Natural killer cell (primary cell): Measurements from ENCODE around the gene ADPRH. TPM values are rescaled to one million over a fixed set of nuclear protein-coding genes. Genes with fewer than 3 reads are reported as not detected.

Experiments used
- ATAC-seq, 3 donors: fragments of 150-1000 bp in 2 of 3; fragments of 200-7000 bp in 1 of 3; cut with Tn5 transposase; 1 replicate in 1 of 3; 2 replicates in 2 of 3; pipeline ENCODE4 v1.10.0; 2021; ENCODE audit warnings: mild to moderate bottlenecking in 2 of 3, moderate library complexity in 2 of 3
- DNase-seq, 2 donors: peaks; one replicate each; pipeline versions ENCODE4 v3.0.0 to v3.0.0-alpha.2; 2013 to 2021; ENCODE audit warnings: mixed read lengths in 1 of 2
- H3K27ac ChIP-seq: one replicate; pipeline ENCODE4 v1.5.1; 2013; ENCODE audit warnings: mild to moderate bottlenecking, low read length
- H3K27me3 ChIP-seq: one replicate; pipeline ENCODE4 v1.6.1; 2013; ENCODE audit warnings: low read length; ENCODE audit not compliant: control insufficient read depth, insufficient read depth
- H3K36me3 ChIP-seq: one replicate; pipeline ENCODE4 v1.6.1; 2013; ENCODE audit warnings: low read length; ENCODE audit not compliant: control insufficient read depth, insufficient read depth
- H3K4me1 ChIP-seq: one replicate; pipeline ENCODE4 v1.6.1; 2013; ENCODE audit warnings: low read length; ENCODE audit not compliant: control insufficient read depth, insufficient read depth
- H3K4me3 ChIP-seq: one replicate; pipeline ENCODE4 v1.5.1; 2013; ENCODE audit warnings: low read length
- H3K9me3 ChIP-seq: one replicate; pipeline ENCODE4 v1.6.1; 2013; ENCODE audit warnings: low read length; ENCODE audit not compliant: control insufficient read depth, insufficient read depth
- H3K27ac Mint-ChIP-seq, 2 donors: one replicate each; pipeline ENCODE4 v1.8.0; 2022; ENCODE audit warnings: mild to moderate bottlenecking in 2 of 2, mixed read lengths in 2 of 2, moderate library complexity in 1 of 2
- H3K27me3 Mint-ChIP-seq, 2 donors: one replicate each; pipeline ENCODE4 v1.8.0; 2022; ENCODE audit warnings: low read depth in 2 of 2, mixed read lengths in 2 of 2
- H3K36me3 Mint-ChIP-seq: one replicate; pipeline ENCODE4 v1.8.0; 2022; ENCODE audit warnings: mixed read lengths
- H3K4me1 Mint-ChIP-seq, 2 donors: one replicate each; pipeline ENCODE4 v1.8.0; 2022; ENCODE audit warnings: mixed read lengths in 2 of 2
- H3K4me3 Mint-ChIP-seq: one replicate; pipeline ENCODE4 v1.8.0; 2022; ENCODE audit warnings: mild to moderate bottlenecking, moderate library complexity, mixed read lengths
- H3K9me3 Mint-ChIP-seq, 2 donors: one replicate each; pipeline ENCODE4 v1.8.0; 2022; ENCODE audit warnings: mixed read lengths in 2 of 2
- CTCF ChIP-seq: fragments of 200-600 bp; IDR thresholded peaks from one replicate; pipeline ENCODE4 v1.8.0; 2022; ENCODE audit warnings: antibody characterized with exemption
- WGBS: methylation state at CpG from one replicate; pipeline ENCODE4 v1.1.7; 2013; ENCODE audit warnings: missing lambda C conversion rate; ENCODE audit not compliant: insufficient coverage; 5-methylcytosine and 5-hydroxymethylcytosine counted together
- intact Hi-C: fragments of 100-400 bp; cut with micrococcal nuclease; formaldehyde crosslinking; loops from one replicate; pipeline ENCODE4 v1.14.2; 2022
- total RNA-seq, 4 donors: library from RNA; stranded (reverse); fragments of 120-200 nt in 1 of 4; gene quantifications; one replicate each; pipeline versions ENCODE4 v1.2.3 to v1.2.4, GENCODE V29; 2013 to 2022

The ADPRH gene
- total RNA-seq, 3 donors from 2014 or later (not counting 1 experiment from before 2014, with no cell fraction given) = 3.8 to 6.2 (median 4.5) TPM

DNA sequence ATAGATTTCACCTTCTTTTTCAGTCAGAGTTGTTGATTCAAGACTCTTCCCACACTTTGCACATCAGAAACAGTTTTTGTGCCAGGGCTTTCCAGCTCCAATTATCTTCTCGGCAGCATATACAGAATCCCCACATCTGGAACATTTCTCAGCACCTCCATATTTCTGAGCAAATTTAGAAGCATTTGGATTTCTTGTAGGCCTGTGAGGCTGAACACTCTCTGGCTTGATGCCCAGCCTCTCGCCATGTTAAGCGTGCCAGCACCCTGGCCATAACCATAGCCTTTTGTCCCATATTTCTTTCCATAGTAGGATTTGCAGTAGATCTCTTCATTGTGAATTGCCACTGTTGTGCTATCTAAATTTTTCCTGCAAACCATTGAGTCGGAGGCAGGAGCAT, 48.1 kb upstream of the ADPRH start:
- no peak overlapping the region for H3K27ac Mint-ChIP-seq
- WGBS = 93% methylated on average over 4 of the region's 4 CpGs
- Histone ChIP-seq H3K27ac (no peak overlapping the region), H3K27me3 (no peaks in the 10 kb centered on the region), H3K4me1 (no peaks in the 10 kb centered on the region), H3K9me3 (no peaks in the 10 kb centered on the region), H3K36me3 (peaks cover 2% of the 10 kb centered on the region), H3K4me3 (no peak overlapping the region)
- DNase-seq = no peak
- TF ChIP-seq CTCF = no peak
- H3K9me3 Mint-ChIP-seq = no peaks in the 10 kb centered on the region
- ATAC-seq = no peak
- H3K4me3 Mint-ChIP-seq = no peak overlapping the region
- no peaks in the 10 kb centered on the region for H3K36me3 Mint-ChIP-seq
- intact Hi-C loops = no loop called here
- H3K4me1 Mint-ChIP-seq = no peaks in the 10 kb centered on the region
- no peaks in the 10 kb centered on the region for H3K27me3 Mint-ChIP-seq

DNA sequence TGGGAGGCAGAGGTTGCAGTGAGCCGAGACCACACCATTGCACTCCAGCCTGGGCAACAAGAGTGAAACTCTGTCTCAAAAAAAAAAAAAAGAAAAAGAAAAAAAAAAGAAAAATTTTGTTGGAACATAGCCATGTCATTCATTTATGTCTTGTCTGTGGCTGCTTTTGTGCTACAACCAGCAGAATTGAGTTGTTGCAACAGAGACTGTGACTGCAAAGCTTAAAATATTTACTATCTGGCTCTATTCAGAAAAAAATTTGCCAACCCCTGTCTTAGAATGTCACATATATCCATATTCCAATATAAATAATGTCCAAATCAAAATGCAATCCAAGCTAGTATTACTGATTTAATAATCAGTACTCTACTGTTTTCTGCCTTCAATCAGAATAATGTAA, 45.0 kb upstream of the ADPRH start:
- intact Hi-C loops = no loop called here
- H3K27ac ChIP-seq = no peak overlapping the region
- no peaks in the 10 kb centered on the region for H3K9me3 ChIP-seq
- TF ChIP-seq CTCF = no peak
- H3K27me3 ChIP-seq = no peaks in the 10 kb centered on the region
- Mint-ChIP-seq H3K9me3 (no peaks in the 10 kb centered on the region), H3K4me1 (no peaks in the 10 kb centered on the region), H3K27ac (no peak overlapping the region), H3K27me3 (no peaks in the 10 kb centered on the region), H3K36me3 (no peaks in the 10 kb centered on the region), H3K4me3 (no peak overlapping the region)
- DNase-seq (no peak), ATAC-seq (no peak)
- no peak overlapping the region for H3K4me3 ChIP-seq
- H3K36me3 ChIP-seq = no peaks in the 10 kb centered on the region
- 86% methylated on average over 1 of the region's 1 CpG for WGBS
- H3K4me1 ChIP-seq = no peaks in the 10 kb centered on the region

GRCh38 chr3:119536757-119537156, 42.5 kb upstream of the ADPRH start:
- Mint-ChIP-seq H3K36me3 (no peaks in the 10 kb centered on the region), H3K27me3 (no peaks in the 10 kb centered on the region), H3K4me1 (no peaks in the 10 kb centered on the region), H3K9me3 (no peaks in the 10 kb centered on the region), H3K4me3 (no peak overlapping the region), H3K27ac (no peak overlapping the region)
- DNase-seq (no peak), ATAC-seq (no peak)
- Histone ChIP-seq H3K4me1 (no peaks in the 10 kb centered on the region), H3K27ac (no peak overlapping the region), H3K27me3 (no peaks in the 10 kb centered on the region), H3K9me3 (no peaks in the 10 kb centered on the region), H3K36me3 (no peaks in the 10 kb centered on the region), H3K4me3 (no peak overlapping the region)
- WGBS = no CpG with 5 or more reads among the region's 4 CpGs
- TF ChIP-seq CTCF = no peak
- intact Hi-C loops = no loop called here

- Histone ChIP-seq H3K4me3 (no peak overlapping the region), H3K9me3 (no peaks in the 10 kb centered on the region), H3K27ac (no peak overlapping the region), H3K4me1 (no peaks in the 10 kb centered on the region), H3K36me3 (no peaks in the 10 kb centered on the region), H3K27me3 (no peaks in the 10 kb centered on the region)
- H3K36me3 Mint-ChIP-seq = no peaks in the 10 kb centered on the region
- intact Hi-C loops = no loop called here
- ATAC-seq (no peak), DNase-seq (no peak)
- 86% methylated on average over 1 of the region's 1 CpG for WGBS
- H3K4me1 Mint-ChIP-seq = no peaks in the 10 kb centered on the region
- no peak overlapping the region for H3K27ac Mint-ChIP-seq
- no peaks in the 10 kb centered on the region for H3K9me3 Mint-ChIP-seq
- no peaks in the 10 kb centered on the region for H3K27me3 Mint-ChIP-seq
- no peak for TF ChIP-seq CTCF
- H3K4me3 Mint-ChIP-seq = no peak overlapping the region
These were observed 40.5 kb upstream of the ADPRH start for GRCh38 chr3:119538772-119539171.
